OCI-LY7 (cell line): ENCODE measurements around the gene YJEFN3. TPM values are rescaled to one million over a fixed set of nuclear protein-coding genes. Genes with fewer than 3 reads are reported as not detected.

Source experiments
- BruUV-seq: library from RNA; stranded (reverse); fragments of 400-500 nt; replicated peaks from 2 replicates; lab custom pipeline; 2021; lab: Mats Ljungman, UMichigan
- CTCF ChIA-PET: fragments of 300-600 bp; sonication (Branson Sonifier 250); formaldehyde crosslinking; loops from one replicate; lab custom pipeline; 2022; ENCODE audit warnings: antibody characterized with exemption; ENCODE audit not compliant: unreplicated experiment; lab: Charles Lee
- POLR2A ChIA-PET: fragments of 300-600 bp; sonication (Branson Sonifier 250); formaldehyde crosslinking; loops from one replicate; lab custom pipeline; 2022; ENCODE audit warnings: antibody characterized with exemption; lab: Charles Lee
- DNase-seq: peaks from one replicate; pipeline ENCODE4 v3.0.0-alpha.2; 2015; ENCODE audit warnings: low spot score
- H2AFZ ChIP-seq: fragments of 200-600 bp; sonication (generic), shearing (Covaris generic); 2 replicates; pipeline ENCODE4 v1.6.1; 2014; ENCODE audit warnings: mild to moderate bottlenecking, antibody characterized with exemption, low read length, moderate library complexity
- H3K27ac ChIP-seq: fragments of 200-600 bp; sonication (generic); 2 replicates; pipeline ENCODE4 v1.5.1; 2014; ENCODE audit warnings: mixed run types, low read depth, mild to moderate bottlenecking, moderate library complexity, low read length, inconsistent platforms; ENCODE audit not compliant: poor library complexity, severe bottlenecking
- H3K36me3 ChIP-seq: fragments of 200-600 bp; sonication (generic); 2 replicates; pipeline ENCODE4 v1.6.1; 2014; ENCODE audit warnings: mild to moderate bottlenecking, antibody characterized with exemption, low read length, moderate library complexity, mixed read lengths; ENCODE audit not compliant: insufficient read depth
- H3K4me1 ChIP-seq: fragments of 200-600 bp; sonication (generic); 2 replicates; pipeline ENCODE4 v1.5.1; 2014; ENCODE audit warnings: mild to moderate bottlenecking, low read length; ENCODE audit not compliant: insufficient read depth, poor library complexity, severe bottlenecking
- H3K4me2 ChIP-seq: fragments of 200-600 bp; sonication (generic); 2 replicates; pipeline ENCODE4 v1.6.1; 2014; ENCODE audit warnings: mild to moderate bottlenecking, low read length
- H3K4me3 ChIP-seq: fragments of 200-600 bp; sonication (generic); 2 replicates; pipeline ENCODE4 v1.5.1; 2014; ENCODE audit warnings: mild to moderate bottlenecking, low read depth, low read length; ENCODE audit not compliant: poor library complexity, severe bottlenecking
- H3K79me2 ChIP-seq: fragments of 200-600 bp; sonication (generic); 2 replicates; pipeline ENCODE4 v1.6.1; 2016; ENCODE audit warnings: low read depth, mild to moderate bottlenecking, low read length, moderate library complexity, mixed read lengths; ENCODE audit not compliant: insufficient read depth
- H3K9me2 ChIP-seq: fragments of 200-600 bp; sonication (generic); 2 replicates; pipeline ENCODE4 v1.6.1; 2016; ENCODE audit warnings: mild to moderate bottlenecking, low read length, mixed read lengths; ENCODE audit not compliant: insufficient read depth
- H3K9me3 ChIP-seq: fragments of 200-600 bp; sonication (generic); 2 replicates; pipeline ENCODE4 v1.6.1; 2014; ENCODE audit warnings: mild to moderate bottlenecking, mixed run types, low read length, mixed read lengths
- H4K20me1 ChIP-seq: fragments of 200-600 bp; sonication (generic); 2 replicates; pipeline ENCODE4 v1.6.1; 2014; ENCODE audit warnings: mild to moderate bottlenecking, antibody characterized with exemption, low read length, moderate library complexity, mixed read lengths; ENCODE audit not compliant: insufficient read depth
- EZH2phosphoT487 ChIP-seq: fragments of 200-600 bp; sonication (generic); IDR thresholded peaks from 2 replicates; pipeline ENCODE4 v1.6.1; 2018; ENCODE audit warnings: low read depth, borderline replicate concordance, mild to moderate bottlenecking, mixed run types, antibody characterized with exemption, low read length, moderate library complexity, mixed read lengths
- intact Hi-C: fragments of 100-400 bp; cut with micrococcal nuclease; formaldehyde crosslinking; loops from one replicate; pipeline ENCODE4 v1.10.0; 2022; ENCODE audit not compliant: unreplicated experiment
- total RNA-seq, 2 experiments: library from RNA; depleted of rRNA in 1 of 2; stranded (reverse); fragments of >200 nt in 1 of 2; shearing (Covaris generic) in 1 of 2; gene quantifications; 2 replicates each; pipeline ENCODE4 v1.2.3, GENCODE V29; 2014 to 2022
- TF ChIP-seq, protein P1 (sequence below): fragments of 200-600 bp; sonication (generic); conservative IDR thresholded peaks from 2 replicates; pipeline ENCODE4 v1.5.1; 2014; ENCODE audit warnings: mild to moderate bottlenecking, antibody characterized with exemption, low read length, moderate library complexity, mixed read lengths

Gene YJEFN3
- total RNA-seq, 2 experiments from 2014 or later: 5.4 to 35.3 TPM

DNA sequence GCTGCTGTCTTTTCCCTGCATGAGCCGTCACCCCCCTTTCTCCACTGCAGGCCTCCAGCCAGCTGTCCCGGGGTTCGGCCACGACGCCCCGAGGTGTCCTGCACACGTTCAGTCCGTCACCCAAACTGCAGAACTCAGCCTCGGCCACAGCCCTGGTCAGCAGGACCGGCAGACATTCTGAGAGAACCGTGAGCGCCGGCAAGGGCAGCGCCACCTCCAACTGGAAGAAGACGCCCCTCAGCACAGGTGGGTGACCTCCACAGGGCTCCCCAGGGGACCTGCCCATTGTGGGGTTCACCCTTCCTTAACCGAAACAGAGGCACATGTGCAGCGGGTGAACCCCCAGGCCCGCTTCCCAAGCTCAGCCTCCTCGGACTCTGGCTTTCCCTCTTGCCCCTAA is 26.4 kb upstream of the YJEFN3 start:
- Histone ChIP-seq H3K4me3 (no peak overlapping the region), H3K36me3 (peaks cover 98% of the 10 kb centered on the region), H2AFZ (no peak overlapping the region), H3K9me2 (no peaks in the 10 kb centered on the region), H3K9me3 (no peaks in the 10 kb centered on the region), H3K4me1 (peaks cover 10% of the 10 kb centered on the region), H3K27ac (no peak overlapping the region), H4K20me1 (no peaks in the 10 kb centered on the region), H3K79me2 (no peaks in the 10 kb centered on the region), H3K4me2 (no peak overlapping the region)
- ChIA-PET CTCF (no interaction called here), POLR2A (no interaction called here)
- intact Hi-C loops: no loop called here
- TF ChIP-seq, protein P1, sequence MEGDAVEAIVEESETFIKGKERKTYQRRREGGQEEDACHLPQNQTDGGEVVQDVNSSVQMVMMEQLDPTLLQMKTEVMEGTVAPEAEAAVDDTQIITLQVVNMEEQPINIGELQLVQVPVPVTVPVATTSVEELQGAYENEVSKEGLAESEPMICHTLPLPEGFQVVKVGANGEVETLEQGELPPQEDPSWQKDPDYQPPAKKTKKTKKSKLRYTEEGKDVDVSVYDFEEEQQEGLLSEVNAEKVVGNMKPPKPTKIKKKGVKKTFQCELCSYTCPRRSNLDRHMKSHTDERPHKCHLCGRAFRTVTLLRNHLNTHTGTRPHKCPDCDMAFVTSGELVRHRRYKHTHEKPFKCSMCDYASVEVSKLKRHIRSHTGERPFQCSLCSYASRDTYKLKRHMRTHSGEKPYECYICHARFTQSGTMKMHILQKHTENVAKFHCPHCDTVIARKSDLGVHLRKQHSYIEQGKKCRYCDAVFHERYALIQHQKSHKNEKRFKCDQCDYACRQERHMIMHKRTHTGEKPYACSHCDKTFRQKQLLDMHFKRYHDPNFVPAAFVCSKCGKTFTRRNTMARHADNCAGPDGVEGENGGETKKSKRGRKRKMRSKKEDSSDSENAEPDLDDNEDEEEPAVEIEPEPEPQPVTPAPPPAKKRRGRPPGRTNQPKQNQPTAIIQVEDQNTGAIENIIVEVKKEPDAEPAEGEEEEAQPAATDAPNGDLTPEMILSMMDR: no peak
- TF ChIP-seq EZH2phosphoT487: no peak
- DNase-seq: no peak
- BruUV-seq: no TSS peak

- ChIA-PET CTCF (no interaction called here), POLR2A (no interaction called here)
- no peak overlapping the region for H3K4me3 ChIP-seq
- TF ChIP-seq, protein P1: no peak
- TF ChIP-seq EZH2phosphoT487: no peak
- peaks cover 98% of the 10 kb centered on the region for H3K36me3 ChIP-seq
- H3K79me2 ChIP-seq: no peaks in the 10 kb centered on the region
- intact Hi-C loops: no loop called here
- H3K4me2 ChIP-seq: no peak overlapping the region
- no peaks in the 10 kb centered on the region for H3K9me2 ChIP-seq
- H2AFZ ChIP-seq: no peak overlapping the region
- no peaks in the 10 kb centered on the region for H4K20me1 ChIP-seq
- BruUV-seq: no TSS peak
- DNase-seq: no peak
- no peaks in the 10 kb centered on the region for H3K9me3 ChIP-seq
- H3K4me1 ChIP-seq: peaks cover 10% of the 10 kb centered on the region
- H3K27ac ChIP-seq: no peak overlapping the region
Measured at GRCh38 chr19:19502808-19503602, 25.7 kb upstream of the YJEFN3 start.
